Tibial nerve (tissue), 4 donors: ENCODE results near the gene CLCNKA. TPM values are rescaled to one million over a fixed set of nuclear protein-coding genes. Genes with fewer than 3 reads are reported as not detected.
A peak's percentile ranks its signal among the peaks of the same experiment; 100 is the strongest.

Experiments
- DNase-seq, 2 donors: peaks; one replicate each; pipeline ENCODE4 v3.0.0-alpha.2; 2019; ENCODE audit warnings: low spot score in 2 of 2
- H3K27ac ChIP-seq, 4 donors: fragments of 200-600 bp; sonication (generic) in 3 of 4; one replicate each; pipeline ENCODE4 v1.5.1; 2017 to 2019; ENCODE audit warnings: mild to moderate bottlenecking in 1 of 4
- H3K27me3 ChIP-seq, 2 donors: fragments of 200-600 bp; sonication (generic) in 1 of 2; one replicate each; pipeline versions ENCODE4 v1.5.1 to v1.6.0; 2017 to 2019
- H3K36me3 ChIP-seq, 3 donors: fragments of 200-600 bp; sonication (generic); one replicate each; pipeline ENCODE4 v1.5.1; 2018 to 2019
- H3K4me1 ChIP-seq, 4 donors: fragments of 200-600 bp; sonication (generic) in 3 of 4; one replicate each; pipeline ENCODE4 v1.5.1; 2017 to 2019
- H3K4me3 ChIP-seq, 4 donors: fragments of 200-600 bp; sonication (generic) in 3 of 4; one replicate each; pipeline ENCODE4 v1.5.1; 2017 to 2019; ENCODE audit warnings: mild to moderate bottlenecking in 1 of 4, moderate library complexity in 1 of 4
- H3K9me3 ChIP-seq, 4 donors: fragments of 200-600 bp; sonication (generic) in 3 of 4; one replicate each; pipeline ENCODE4 v1.5.1; 2017 to 2019
- EP300 ChIP-seq, 2 donors: sonication (generic); formaldehyde crosslinking; IDR thresholded peaks; one replicate each; pipeline ENCODE4 v1.6.1; 2017; ENCODE audit warnings: antibody characterized with exemption in 2 of 2, mild to moderate bottlenecking in 1 of 2
- POLR2A ChIP-seq, 2 donors: fragments of 450-650 bp; IDR thresholded peaks; one replicate each; pipeline ENCODE4 v1.6.1; 2017; ENCODE audit warnings: antibody characterized with exemption in 2 of 2, mild to moderate bottlenecking in 2 of 2, moderate library complexity in 2 of 2
- WGBS, 2 donors: methylation state at CpG; one replicate each; pipeline ENCODE4 v1.1.5; 2018; 5-methylcytosine and 5-hydroxymethylcytosine counted together
- total RNA-seq, 4 donors: library from RNA; depleted of rRNA; stranded (reverse); fragments of >200 nt; gene quantifications; one replicate each; pipeline ENCODE4 v1.1.0, GENCODE V29; 2016
- TF ChIP-seq, protein P1 (sequence below), 5 experiments: fragments of 200-600 bp in 3 of 5; fragments of 450-650 bp in 2 of 5; sonication (generic) in 3 of 5; IDR thresholded peaks; one replicate each; pipeline ENCODE4 v1.5.1; 2016 to 2019; ENCODE audit warnings: antibody characterized with exemption in 5 of 5, mild to moderate bottlenecking in 3 of 5, moderate library complexity in 2 of 5

The CLCNKA gene
- total RNA-seq, 4 donors from 2014 or later: not detected

DNA sequence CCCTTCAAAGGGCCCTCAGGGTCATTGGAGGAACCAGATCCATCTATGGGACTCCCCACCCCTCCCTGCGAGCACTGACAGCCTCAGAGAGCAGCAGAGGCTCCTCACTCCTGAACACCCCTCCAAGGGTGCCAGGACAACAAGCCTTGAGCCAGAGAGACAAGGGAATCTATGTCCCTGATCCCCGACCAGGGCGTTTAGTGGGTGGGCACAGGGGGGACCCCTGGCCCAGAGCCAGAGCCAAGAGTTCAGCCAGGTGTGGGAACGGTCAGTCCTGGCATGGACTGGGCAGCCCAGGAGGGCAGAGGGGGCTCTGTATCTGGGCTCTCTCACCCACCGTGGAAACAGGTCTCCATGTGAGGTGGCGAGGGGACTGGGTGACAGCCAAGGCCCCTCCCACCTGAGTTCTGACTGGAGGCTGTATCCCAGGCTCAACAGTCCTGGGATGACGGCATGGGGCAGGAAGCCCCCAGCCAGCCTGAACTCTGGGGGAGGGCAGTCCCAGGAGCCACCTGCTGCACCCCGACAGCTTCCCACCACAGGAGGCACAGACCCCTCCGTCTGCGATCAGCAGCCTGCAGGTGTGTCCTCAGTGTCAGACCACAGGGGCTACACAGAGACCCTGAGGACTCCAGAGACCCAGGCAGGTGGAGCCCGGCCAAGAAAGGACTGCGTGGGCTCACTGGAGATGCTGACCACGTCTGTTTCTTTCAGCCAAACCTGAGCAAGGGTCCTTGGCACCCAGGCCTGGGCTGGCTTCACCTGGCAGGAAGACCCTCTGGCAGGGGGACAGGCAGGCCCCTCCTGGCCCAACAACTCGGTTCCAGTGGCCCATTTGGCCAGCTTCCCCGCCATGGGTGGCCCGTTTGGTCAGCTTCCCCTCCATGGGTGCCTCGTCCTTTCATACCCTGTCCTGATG lies 29.0 kb upstream of the CLCNKA start:
- WGBS, 2 donors: 82 to 93% methylated on average over 3 to 13 of the region's 17 CpGs
- H3K36me3 ChIP-seq: no peaks in the 10 kb centered on the region
- no peaks in the 10 kb centered on the region for H3K9me3 ChIP-seq
- DNase-seq: no peak
- TF ChIP-seq EP300 (IDR thresholded peaks at IDR 0.05) (no peak), POLR2A (IDR thresholded peaks at IDR 0.05) (no peak)
- TF ChIP-seq, protein P1, sequence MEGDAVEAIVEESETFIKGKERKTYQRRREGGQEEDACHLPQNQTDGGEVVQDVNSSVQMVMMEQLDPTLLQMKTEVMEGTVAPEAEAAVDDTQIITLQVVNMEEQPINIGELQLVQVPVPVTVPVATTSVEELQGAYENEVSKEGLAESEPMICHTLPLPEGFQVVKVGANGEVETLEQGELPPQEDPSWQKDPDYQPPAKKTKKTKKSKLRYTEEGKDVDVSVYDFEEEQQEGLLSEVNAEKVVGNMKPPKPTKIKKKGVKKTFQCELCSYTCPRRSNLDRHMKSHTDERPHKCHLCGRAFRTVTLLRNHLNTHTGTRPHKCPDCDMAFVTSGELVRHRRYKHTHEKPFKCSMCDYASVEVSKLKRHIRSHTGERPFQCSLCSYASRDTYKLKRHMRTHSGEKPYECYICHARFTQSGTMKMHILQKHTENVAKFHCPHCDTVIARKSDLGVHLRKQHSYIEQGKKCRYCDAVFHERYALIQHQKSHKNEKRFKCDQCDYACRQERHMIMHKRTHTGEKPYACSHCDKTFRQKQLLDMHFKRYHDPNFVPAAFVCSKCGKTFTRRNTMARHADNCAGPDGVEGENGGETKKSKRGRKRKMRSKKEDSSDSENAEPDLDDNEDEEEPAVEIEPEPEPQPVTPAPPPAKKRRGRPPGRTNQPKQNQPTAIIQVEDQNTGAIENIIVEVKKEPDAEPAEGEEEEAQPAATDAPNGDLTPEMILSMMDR (IDR thresholded peaks at IDR 0.05): no peak
- H3K4me1 ChIP-seq: no peaks in the 10 kb centered on the region
- H3K4me3 ChIP-seq: no peak overlapping the region
- no peak overlapping the region for H3K27ac ChIP-seq
- H3K27me3 ChIP-seq: no peaks in the 10 kb centered on the region

DNA sequence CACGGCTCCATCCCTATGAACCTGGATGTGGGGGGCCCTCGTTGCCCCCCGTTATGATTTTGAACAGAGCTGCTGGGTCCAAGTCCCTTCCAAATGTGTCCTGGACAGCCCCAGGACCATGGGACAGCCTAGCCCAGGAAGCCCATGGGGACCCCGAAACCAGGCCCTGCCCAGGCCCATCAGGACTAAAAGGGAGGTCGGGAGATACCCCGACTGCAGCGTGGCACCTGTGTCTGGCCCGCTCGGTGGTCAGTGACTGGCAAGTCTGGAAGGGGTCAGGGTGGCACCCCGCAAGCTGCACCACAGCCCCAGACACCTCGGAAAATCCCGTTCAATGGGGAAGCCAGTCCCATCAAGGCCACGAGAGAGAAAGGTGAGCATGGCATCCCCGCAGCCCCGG lies 28.2 kb upstream of the CLCNKA start:
- TF ChIP-seq POLR2A (IDR thresholded peaks at IDR 0.05): no peak
- no peaks in the 10 kb centered on the region for H3K9me3 ChIP-seq
- H3K4me1 ChIP-seq: no peaks in the 10 kb centered on the region
- DNase-seq: no peak
- H3K36me3 ChIP-seq: no peaks in the 10 kb centered on the region
- no peak overlapping the region for H3K4me3 ChIP-seq
- 83 to 93% methylated on average over 11 to 13 of the region's 15 CpGs for WGBS, 2 donors
- no peaks in the 10 kb centered on the region for H3K27me3 ChIP-seq
- no peak overlapping the region for H3K27ac ChIP-seq

DNA sequence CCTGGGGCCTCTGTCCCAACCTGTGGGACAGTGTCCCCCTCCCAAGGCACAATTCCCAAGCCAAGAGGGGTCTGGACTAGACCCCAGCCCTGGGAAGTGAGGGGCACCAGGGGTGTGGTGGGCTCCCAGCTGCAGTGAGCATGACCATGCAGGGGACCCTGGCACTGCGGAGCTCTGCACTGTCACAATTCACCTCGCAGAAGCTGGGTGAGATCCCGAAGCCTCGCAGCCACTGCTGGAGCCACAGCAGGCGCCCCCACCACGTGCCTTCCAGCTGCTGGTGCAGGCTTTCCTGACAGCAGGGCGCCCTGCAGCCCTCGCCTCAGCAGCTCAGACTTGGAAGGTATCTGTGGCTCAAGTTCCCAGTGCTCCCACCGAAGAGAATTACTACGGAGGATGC lies 27.8 kb upstream of the CLCNKA start:
- 70 to 89% methylated on average over 4 to 7 of the region's 10 CpGs for WGBS, 2 donors
- no peaks in the 10 kb centered on the region for H3K36me3 ChIP-seq
- no peak overlapping the region for H3K4me3 ChIP-seq
- no peaks in the 10 kb centered on the region for H3K4me1 ChIP-seq
- H3K27me3 ChIP-seq: no peaks in the 10 kb centered on the region
- no peaks in the 10 kb centered on the region for H3K9me3 ChIP-seq
- TF ChIP-seq EP300 (IDR thresholded peaks at IDR 0.05): no peak
- TF ChIP-seq, protein P1 (IDR thresholded peaks at IDR 0.05): no peak
- no peak for TF ChIP-seq POLR2A (IDR thresholded peaks at IDR 0.05)
- DNase-seq: no peak
- H3K27ac ChIP-seq: no peak overlapping the region

DNA sequence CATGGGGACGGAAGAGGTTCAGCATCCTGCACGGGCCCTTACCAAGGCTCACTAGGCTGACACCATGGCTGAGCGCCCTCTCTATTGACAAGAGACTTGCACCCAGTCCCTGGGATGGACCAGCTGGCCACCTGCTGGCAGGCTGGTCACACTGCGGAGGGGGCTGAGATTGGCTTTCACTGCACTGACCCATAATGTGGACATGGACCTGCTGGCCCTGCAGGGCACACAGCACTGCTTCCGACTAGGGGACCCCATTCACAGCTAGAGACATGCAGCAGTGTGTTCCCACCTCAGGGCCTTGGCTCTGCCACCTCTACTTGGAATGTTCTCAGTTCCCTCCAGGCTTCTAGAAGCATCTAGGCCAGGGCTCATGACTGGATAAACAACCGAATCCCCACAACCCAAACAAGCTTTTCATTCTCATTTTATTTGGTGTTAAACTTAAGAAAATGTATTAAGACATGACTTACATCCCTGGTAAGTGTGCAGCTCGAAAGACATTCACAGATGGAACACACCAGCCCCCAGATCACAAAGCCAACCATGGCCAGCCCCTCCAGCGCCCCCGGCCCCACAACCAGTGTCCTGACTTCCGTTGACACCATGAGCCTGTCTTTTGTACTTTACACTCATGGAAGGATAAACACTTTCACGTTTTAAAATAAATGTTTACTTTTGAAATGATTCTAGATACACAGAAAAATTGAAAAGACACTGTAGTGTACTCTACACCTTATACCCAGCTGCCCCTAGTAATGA lies 27.1 kb upstream of the CLCNKA start:
- peak in 1 of 2 donors; percentile 61 for DNase-seq
- TF ChIP-seq, protein P1 (IDR thresholded peaks at IDR 0.05): peak; percentile 54 to 96 (median 88)
- TF ChIP-seq POLR2A (IDR thresholded peaks at IDR 0.05) (no peak), EP300 (IDR thresholded peaks at IDR 0.05) (peak in 1 of 2 donors; percentile 7)
- H3K4me1 ChIP-seq: no peaks in the 10 kb centered on the region
- no peaks in the 10 kb centered on the region for H3K27me3 ChIP-seq
- no peaks in the 10 kb centered on the region for H3K36me3 ChIP-seq
- no peak overlapping the region for H3K27ac ChIP-seq
- H3K9me3 ChIP-seq: no peaks in the 10 kb centered on the region
- 62 to 72% methylated on average over 8 to 11 of the region's 11 CpGs for WGBS, 2 donors
- H3K4me3 ChIP-seq: no peak overlapping the region

DNA sequence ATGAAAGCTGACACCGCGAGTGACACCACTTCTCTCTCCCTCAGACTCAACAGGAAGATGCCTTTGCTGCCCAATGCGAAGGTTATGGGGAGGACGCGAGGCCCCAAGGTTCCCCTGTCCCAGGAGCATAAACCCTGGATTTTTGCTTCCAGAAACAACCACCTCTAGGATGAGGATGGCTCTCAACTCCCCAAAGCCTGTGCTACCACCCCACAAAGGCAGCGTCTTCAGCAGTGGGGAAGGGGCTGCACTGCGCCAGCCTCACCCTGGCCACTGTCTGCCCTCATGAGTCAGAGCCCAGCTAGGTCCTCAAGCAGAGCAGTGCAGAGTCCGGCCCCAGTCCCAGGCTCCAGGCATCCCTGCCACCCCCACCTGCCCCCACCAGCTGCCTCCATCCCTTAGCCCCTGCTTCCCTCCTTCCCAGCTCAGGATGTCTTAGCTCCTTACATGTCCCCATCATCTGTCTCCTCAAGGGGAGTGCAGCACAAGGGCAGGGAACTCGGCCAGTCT lies 24.7 kb upstream of the CLCNKA start:
- no peak for DNase-seq
- TF ChIP-seq, protein P1 (IDR thresholded peaks at IDR 0.05): no peak
- TF ChIP-seq EP300 (IDR thresholded peaks at IDR 0.05) (no peak), POLR2A (IDR thresholded peaks at IDR 0.05) (no peak)
- H3K27me3 ChIP-seq: no peaks in the 10 kb centered on the region
- no peaks in the 10 kb centered on the region for H3K9me3 ChIP-seq
- WGBS, 2 donors: 77 to 78% methylated on average over 4 to 9 of the region's 9 CpGs
- H3K36me3 ChIP-seq: no peaks in the 10 kb centered on the region
- H3K4me3 ChIP-seq: no peak overlapping the region
- H3K27ac ChIP-seq: no peak overlapping the region
- no peaks in the 10 kb centered on the region for H3K4me1 ChIP-seq
